ENCODE results near the gene MAP2K5.

GRCh38 chr15:67801142-67801541 is 258.6 kb downstream of the MAP2K5 start:
- TF ChIP-seq MAX (IDR thresholded peaks at IDR 0.05) (no peak), RAD21 (IDR thresholded peaks at IDR 0.05; ENCODE audit: low read depth) (no peak), EP300 (IDR thresholded peaks at IDR 0.05; ENCODE audit: borderline replicate concordance) (no peak), TAF1 (IDR thresholded peaks at IDR 0.05; ENCODE audit: low read depth) (no peak), USF1 (IDR thresholded peaks at IDR 0.05) (no peak)
